Endothelial cell (in vitro differentiated cells): ENCODE results near the gene PKMYT1. TPM values are rescaled to one million over a fixed set of nuclear protein-coding genes. Genes with fewer than 3 reads are reported as not detected.

Experiments
- DNase-seq: peaks from one replicate; pipeline ENCODE4 v3.0.0; 2021; ENCODE audit warnings: low spot score
- H3K27ac Mint-ChIP-seq: one replicate; pipeline ENCODE4 v1.8.0; 2021; ENCODE audit warnings: mixed read lengths, inconsistent platforms; ENCODE audit not compliant: unreplicated experiment
- H3K27me3 Mint-ChIP-seq: one replicate; pipeline ENCODE4 v1.8.0; 2021; ENCODE audit warnings: mild to moderate bottlenecking, moderate library complexity, mixed read lengths, inconsistent platforms; ENCODE audit not compliant: unreplicated experiment
- H3K36me3 Mint-ChIP-seq: one replicate; pipeline ENCODE4 v1.8.0; 2021; ENCODE audit warnings: mild to moderate bottlenecking, low read depth, mixed read lengths, inconsistent platforms; ENCODE audit not compliant: unreplicated experiment
- H3K4me1 Mint-ChIP-seq: one replicate; pipeline ENCODE4 v1.8.0; 2021; ENCODE audit warnings: mild to moderate bottlenecking, mixed read lengths, inconsistent platforms; ENCODE audit not compliant: unreplicated experiment
- H3K4me3 Mint-ChIP-seq: one replicate; pipeline ENCODE4 v1.8.0; 2021; ENCODE audit warnings: mild to moderate bottlenecking, mixed read lengths, inconsistent platforms; ENCODE audit not compliant: unreplicated experiment
- H3K9me3 Mint-ChIP-seq: one replicate; pipeline ENCODE4 v1.8.0; 2021; ENCODE audit warnings: mixed read lengths, inconsistent platforms; ENCODE audit not compliant: unreplicated experiment
- CTCF ChIP-seq: fragments of 200-600 bp; sonication (generic); IDR thresholded peaks from one replicate; pipeline ENCODE4 v1.5.0; 2021; ENCODE audit warnings: antibody characterized with exemption; ENCODE audit not compliant: unreplicated experiment
- total RNA-seq: library from RNA; stranded (reverse); fragmentation: NEBNext Ultra II Directional; extraction: Animal tissue kit (Norgen Biotek cat#: 25700); gene quantifications from one replicate; pipeline ENCODE4 v1.2.1, GENCODE V29; 2021; ENCODE audit not compliant: unreplicated experiment

Gene PKMYT1
- total RNA-seq, 1 donor from 2014 or later, result 12.2 TPM

- Mint-ChIP-seq H3K36me3 (no peaks in the 10 kb centered on the region), H3K27me3 (peaks cover 7% of the 10 kb centered on the region), H3K4me1 (peaks cover 13% of the 10 kb centered on the region), H3K27ac (peak overlapping the region; percentile 25), H3K4me3 (peak overlapping the region; percentile 51), H3K9me3 (no peaks in the 10 kb centered on the region)
- TF ChIP-seq CTCF, result no peak
- no peak for DNase-seq
These were observed 1.1 kb upstream of the PKMYT1 start for GRCh38 chr16:2981177-2981898.

- H3K9me3 Mint-ChIP-seq, result no peaks in the 10 kb centered on the region
- no peak for TF ChIP-seq CTCF
- H3K4me1 Mint-ChIP-seq, result peaks cover 13% of the 10 kb centered on the region
- no peak overlapping the region for H3K27ac Mint-ChIP-seq
- H3K36me3 Mint-ChIP-seq, result no peaks in the 10 kb centered on the region
- no peak for DNase-seq
- peaks cover 7% of the 10 kb centered on the region for H3K27me3 Mint-ChIP-seq
- peak overlapping the region; percentile 73 for H3K4me3 Mint-ChIP-seq
These were observed 498 bp downstream of the PKMYT1 start for GRCh38 chr16:2979669-2980226.

GRCh38 chr16:2977440-2977839 is 2.8 kb downstream of the PKMYT1 start:
- no peaks in the 10 kb centered on the region for H3K36me3 Mint-ChIP-seq
- no peak overlapping the region for H3K4me3 Mint-ChIP-seq
- no peak for TF ChIP-seq CTCF
- DNase-seq, result no peak
- peaks cover 13% of the 10 kb centered on the region for H3K4me1 Mint-ChIP-seq
- H3K9me3 Mint-ChIP-seq, result no peaks in the 10 kb centered on the region
- H3K27me3 Mint-ChIP-seq, result peaks cover 7% of the 10 kb centered on the region
- no peak overlapping the region for H3K27ac Mint-ChIP-seq

DNA sequence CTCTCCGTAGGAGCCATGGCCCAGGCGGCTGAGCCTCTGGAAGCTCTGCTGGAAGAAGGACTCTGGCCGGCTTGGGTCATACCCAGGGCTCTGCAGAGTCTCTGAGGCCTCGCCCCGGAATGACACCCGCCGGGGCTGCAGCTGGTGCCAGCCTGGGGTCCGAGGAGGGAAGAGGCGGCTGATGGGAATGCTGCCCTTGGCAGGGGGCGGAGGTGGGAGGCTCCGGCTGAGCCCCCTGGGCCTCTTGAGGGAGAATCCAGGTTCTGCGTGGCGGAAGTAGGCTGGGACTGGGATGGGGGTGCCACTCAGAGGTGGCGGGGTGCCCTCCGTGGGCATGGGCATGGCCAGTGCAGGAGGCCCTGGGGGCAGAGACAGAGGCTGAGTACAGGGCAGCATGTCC is 3.6 kb downstream of the PKMYT1 start:
- H3K27ac Mint-ChIP-seq, result no peak overlapping the region
- H3K4me1 Mint-ChIP-seq, result peaks cover 8% of the 10 kb centered on the region
- no peak for TF ChIP-seq CTCF
- no peaks in the 10 kb centered on the region for H3K9me3 Mint-ChIP-seq
- H3K36me3 Mint-ChIP-seq, result peaks cover 3% of the 10 kb centered on the region
- H3K4me3 Mint-ChIP-seq, result no peak overlapping the region
- H3K27me3 Mint-ChIP-seq, result peaks cover 2% of the 10 kb centered on the region
- no peak for DNase-seq

- Mint-ChIP-seq H3K27me3 (no peaks in the 10 kb centered on the region), H3K4me3 (no peak overlapping the region), H3K9me3 (no peaks in the 10 kb centered on the region), H3K4me1 (peaks cover 4% of the 10 kb centered on the region), H3K27ac (no peak overlapping the region), H3K36me3 (peaks cover 3% of the 10 kb centered on the region)
- no peak for TF ChIP-seq CTCF
- no peak for DNase-seq
These were observed 4.0 kb downstream of the PKMYT1 start for GRCh38 chr16:2976201-2976600.
